NOMO-1 treated with dmso at 0.1 percent for 144 hours (cell line): Measurements from ENCODE around the gene MFSD11.
"Not testable (repeated sequence)": the region's sequence is repeated elsewhere in the genome, so short reads cannot be mapped to it uniquely, and the experiment has no call there.

ENCODE experiments used
- DNase-seq: peaks from one replicate; lab custom pipeline; 2025; ENCODE audit not compliant: unreplicated experiment; lab: John Stamatoyannopoulos, UW

The MFSD11 gene

GRCh38 chr17:76707985-76708807, 29.7 kb upstream of the MFSD11 start:
- no peak for DNase-seq

GRCh38 chr17:76709077-76709950, 28.6 kb upstream of the MFSD11 start:
- no peak for DNase-seq

- not testable (repeated sequence) for DNase-seq
These were observed 27.7 kb upstream of the MFSD11 start for GRCh38 chr17:76709951-76710862.

GRCh38 chr17:76710863-76711611, 26.9 kb upstream of the MFSD11 start, which contains the start of gene MXRA7:
MXRA7 (minus strand) TSS chr17:76710965; CDS start chr17:76710946, 19 bp downstream.
- no peak for DNase-seq

- DNase-seq = not testable (repeated sequence)
These were observed 25.6 kb upstream of the MFSD11 start for GRCh38 chr17:76712321-76712720.

GRCh38 chr17:76713765-76714164, 24.2 kb upstream of the MFSD11 start:
- no peak for DNase-seq

- no peak for DNase-seq
These were observed 23.6 kb upstream of the MFSD11 start for GRCh38 chr17:76714336-76714735.

GRCh38 chr17:76714822-76715495, 23.0 kb upstream of the MFSD11 start:
- no peak for DNase-seq

- DNase-seq = no peak
These were observed 22.5 kb upstream of the MFSD11 start for GRCh38 chr17:76715496-76715830.

GRCh38 chr17:76716146-76716838, 21.6 kb upstream of the MFSD11 start:
- DNase-seq = peak; percentile 96

- DNase-seq = no peak
These were observed 21.1 kb upstream of the MFSD11 start for GRCh38 chr17:76716839-76717215.

- DNase-seq = no peak
These were observed 19.4 kb upstream of the MFSD11 start for GRCh38 chr17:76718516-76718915.

GRCh38 chr17:76720211-76720610, 17.7 kb upstream of the MFSD11 start:
- no peak for DNase-seq

GRCh38 chr17:76720941-76721340, 17.0 kb upstream of the MFSD11 start:
- DNase-seq = no peak

- DNase-seq = no peak
These were observed 16.5 kb upstream of the MFSD11 start for GRCh38 chr17:76721463-76721862.

- no peak for DNase-seq
These were observed 15.6 kb upstream of the MFSD11 start for GRCh38 chr17:76722279-76722678.

- DNase-seq = not testable (repeated sequence)
These were observed 14.9 kb upstream of the MFSD11 start for GRCh38 chr17:76722977-76723376.

GRCh38 chr17:76723812-76724211, 14.1 kb upstream of the MFSD11 start:
- DNase-seq = no peak

- peak; percentile 40 for DNase-seq
These were observed 12.2 kb upstream of the MFSD11 start for GRCh38 chr17:76725580-76726230.
